ENCODE measurements around the gene FEV.

- TF ChIP-seq EZH2phosphoT487 (IDR thresholded peaks at IDR 0.05; ENCODE audit: low read length), result no peak
- no peak for TF ChIP-seq CTCF (IDR thresholded peaks at IDR 0.05; ENCODE audit: low read length)
Observed at GRCh38 chr2:219021591-219021990, 36.6 kb upstream of the FEV start.
